ENCODE measurements around the gene GAL3ST1. TPM values are rescaled to one million over a fixed set of nuclear protein-coding genes. Genes with fewer than 3 reads are reported as not detected.

GAL3ST1 gene
- total and polyA plus RNA-seq, 9 donors: 1.1 to 4.1 (median 1.9) TPM; not detected in 1

- DNase-seq: no peak
- WGBS, 3 donors: 87 to 91% (median 88%) methylated on average over 6 of the region's 6 CpGs
- intact Hi-C loops (cut with DNase I): no loop called here
- no peaks in the 10 kb centered on the region for H3K9me3 ChIP-seq
- no peak overlapping the region for H3K27ac ChIP-seq
- no peaks in the 10 kb centered on the region for H3K4me1 ChIP-seq (ENCODE audit: insufficient read depth)
- no peaks in the 10 kb centered on the region for H3K27me3 ChIP-seq
- H3K36me3 ChIP-seq: no peaks in the 10 kb centered on the region
- H3K4me3 ChIP-seq: no peak overlapping the region
- TF ChIP-seq CTCF (IDR thresholded peaks at IDR 0.05) (no peak), POLR2A (IDR thresholded peaks at IDR 0.05) (no peak), EP300 (IDR thresholded peaks at IDR 0.05) (no peak)
These were observed 61.0 kb downstream of the GAL3ST1 start for GRCh38 chr22:30513462-30513861.

GRCh38 chr22:30511911-30512310 is 62.6 kb downstream of the GAL3ST1 start:
- TF ChIP-seq EP300 (IDR thresholded peaks at IDR 0.05) (no peak), POLR2A (IDR thresholded peaks at IDR 0.05) (no peak), CTCF (IDR thresholded peaks at IDR 0.05) (no peak)
- H3K27ac ChIP-seq: no peak overlapping the region
- no peaks in the 10 kb centered on the region for H3K36me3 ChIP-seq
- intact Hi-C loops (cut with DNase I): no loop called here
- WGBS, 3 donors: 87 to 88% (median 87%) methylated on average over 7 of the region's 7 CpGs
- no peaks in the 10 kb centered on the region for H3K4me1 ChIP-seq (ENCODE audit: insufficient read depth)
- H3K27me3 ChIP-seq: no peaks in the 10 kb centered on the region
- no peak for DNase-seq
- H3K4me3 ChIP-seq: no peak overlapping the region
- H3K9me3 ChIP-seq: no peaks in the 10 kb centered on the region

- 74 to 86% (median 76%) methylated on average over 9 of the region's 9 CpGs for WGBS, 3 donors
- H3K9me3 ChIP-seq: no peaks in the 10 kb centered on the region
- TF ChIP-seq EP300 (IDR thresholded peaks at IDR 0.05) (no peak), CTCF (IDR thresholded peaks at IDR 0.05) (no peak), POLR2A (IDR thresholded peaks at IDR 0.05) (no peak)
- no peaks in the 10 kb centered on the region for H3K36me3 ChIP-seq
- intact Hi-C loops (cut with DNase I): no loop called here
- DNase-seq: no peak
- H3K27ac ChIP-seq: no peak overlapping the region
- H3K4me3 ChIP-seq: no peak overlapping the region
- no peaks in the 10 kb centered on the region for H3K27me3 ChIP-seq
- H3K4me1 ChIP-seq (ENCODE audit: insufficient read depth): no peaks in the 10 kb centered on the region
These were observed 63.4 kb downstream of the GAL3ST1 start for GRCh38 chr22:30511109-30511508.

- Histone ChIP-seq H3K4me3 (no peak overlapping the region), H3K27ac (no peak overlapping the region), H3K9me3 (no peaks in the 10 kb centered on the region), H3K36me3 (no peaks in the 10 kb centered on the region), H3K4me1 (ENCODE audit: insufficient read depth) (no peaks in the 10 kb centered on the region), H3K27me3 (no peaks in the 10 kb centered on the region)
- 54 to 97% (median 90%) methylated on average over 5 of the region's 5 CpGs for WGBS, 3 donors
- TF ChIP-seq EP300 (IDR thresholded peaks at IDR 0.05): no peak
- TF ChIP-seq CTCF (IDR thresholded peaks at IDR 0.05): no peak
- TF ChIP-seq POLR2A (IDR thresholded peaks at IDR 0.05): no peak
- DNase-seq: no peak
- intact Hi-C loops (cut with DNase I): no loop called here
These were observed 66.2 kb downstream of the GAL3ST1 start for GRCh38 chr22:30508216-30508615.

GRCh38 chr22:30507670-30508069 is 66.8 kb downstream of the GAL3ST1 start:
- Histone ChIP-seq H3K4me3 (no peak overlapping the region), H3K27ac (no peak overlapping the region), H3K36me3 (no peaks in the 10 kb centered on the region), H3K4me1 (ENCODE audit: insufficient read depth) (no peaks in the 10 kb centered on the region), H3K27me3 (no peaks in the 10 kb centered on the region), H3K9me3 (no peaks in the 10 kb centered on the region)
- WGBS, 3 donors: 78 to 82% (median 80%) methylated on average over 4 of the region's 4 CpGs
- intact Hi-C loops (cut with DNase I): no loop called here
- no peak for DNase-seq
- TF ChIP-seq EP300 (IDR thresholded peaks at IDR 0.05): no peak
- TF ChIP-seq POLR2A (IDR thresholded peaks at IDR 0.05): no peak
- no peak for TF ChIP-seq CTCF (IDR thresholded peaks at IDR 0.05)

All from ovary (tissue), 9 donors.